KMS-11 (cell line): ENCODE measurements around the gene PTPRK.

Experiments
- H2AFZ ChIP-seq: fragments of 200-600 bp; sonication (generic); 2 replicates; pipeline ENCODE4 v1.6.1; 2016; ENCODE audit warnings: antibody characterized with exemption, mixed run types, low read depth
- H3K27ac ChIP-seq: fragments of 200-600 bp; sonication (generic); 2 replicates; pipeline ENCODE4 v1.6.1; 2016; ENCODE audit warnings: mild to moderate bottlenecking, mixed run types
- H3K27me3 ChIP-seq: fragments of 200-600 bp; sonication (generic); 2 replicates; pipeline ENCODE4 v1.6.1; 2017; ENCODE audit warnings: mild to moderate bottlenecking, low read depth, mixed run types, moderate library complexity; ENCODE audit not compliant: insufficient read depth
- H3K36me3 ChIP-seq: fragments of 200-600 bp; sonication (generic); 2 replicates; pipeline ENCODE4 v1.6.1; 2017; ENCODE audit warnings: mild to moderate bottlenecking, mixed run types; ENCODE audit not compliant: insufficient read depth
- H3K4me1 ChIP-seq: fragments of 200-600 bp; sonication (generic); 2 replicates; pipeline ENCODE4 v1.6.1; 2016; ENCODE audit warnings: mild to moderate bottlenecking, low read depth, mixed run types; ENCODE audit not compliant: poor library complexity, severe bottlenecking
- H3K4me2 ChIP-seq: fragments of 200-600 bp; sonication (generic); 2 replicates; pipeline ENCODE4 v1.7.0; 2016; ENCODE audit warnings: mild to moderate bottlenecking, mixed run types
- H3K4me3 ChIP-seq: fragments of 200-600 bp; sonication (generic); IDR thresholded peaks from 2 replicates; pipeline ENCODE4 v1.6.1; 2017; ENCODE audit warnings: low read depth, low read length, mixed read lengths; ENCODE audit not compliant: insufficient read depth
- H3K79me2 ChIP-seq: fragments of 200-600 bp; sonication (generic); 2 replicates; pipeline ENCODE4 v1.6.1; 2016; ENCODE audit warnings: low read depth, mixed run types; ENCODE audit not compliant: insufficient read depth
- H3K9ac ChIP-seq: fragments of 200-600 bp; sonication (generic); 2 replicates; pipeline ENCODE4 v1.6.1; 2016; ENCODE audit warnings: mild to moderate bottlenecking, mixed run types
- H4K20me1 ChIP-seq: fragments of 200-600 bp; sonication (generic); 2 replicates; pipeline ENCODE4 v1.6.1; 2016; ENCODE audit warnings: mild to moderate bottlenecking, mixed run types; ENCODE audit not compliant: insufficient read depth
- CTCF ChIP-seq: fragments of 200-600 bp; sonication (generic); conservative IDR thresholded peaks from 2 replicates; pipeline ENCODE4 v1.6.1; 2017; ENCODE audit warnings: low read depth, mild to moderate bottlenecking, antibody characterized with exemption, low read length, moderate library complexity, mixed read lengths

PTPRK gene

GRCh38 chr6:128208851-128209580, 311.4 kb downstream of the PTPRK start:
- H3K4me2 ChIP-seq = no peak overlapping the region
- no peak for TF ChIP-seq CTCF
- no peak overlapping the region for H3K27ac ChIP-seq

GRCh38 chr6:128208078-128208477, 312.3 kb downstream of the PTPRK start:
- H3K27me3 ChIP-seq = no peaks in the 10 kb centered on the region
- no peaks in the 10 kb centered on the region for H3K36me3 ChIP-seq
- no peak overlapping the region for H2AFZ ChIP-seq
- H4K20me1 ChIP-seq = no peaks in the 10 kb centered on the region
- H3K27ac ChIP-seq = no peak overlapping the region
- no peak overlapping the region for H3K9ac ChIP-seq
- H3K79me2 ChIP-seq = no peaks in the 10 kb centered on the region
- TF ChIP-seq CTCF = no peak
- H3K4me3 ChIP-seq = no peak overlapping the region
- H3K4me2 ChIP-seq = no peak overlapping the region
- no peaks in the 10 kb centered on the region for H3K4me1 ChIP-seq

More at GRCh38 chr6:128208851-128209580, 311.4 kb downstream of the PTPRK start:
- no peaks in the 10 kb centered on the region for H3K79me2 ChIP-seq
- H3K36me3 ChIP-seq = no peaks in the 10 kb centered on the region
- H3K4me3 ChIP-seq = no peak overlapping the region
- H3K27me3 ChIP-seq = no peaks in the 10 kb centered on the region
- no peaks in the 10 kb centered on the region for H3K4me1 ChIP-seq
- H4K20me1 ChIP-seq = no peaks in the 10 kb centered on the region
- H3K9ac ChIP-seq = no peak overlapping the region
- H2AFZ ChIP-seq = no peak overlapping the region

GRCh38 chr6:128206610-128207426, 313.6 kb downstream of the PTPRK start:
- Histone ChIP-seq H3K27me3 (no peaks in the 10 kb centered on the region), H3K4me2 (no peak overlapping the region), H3K4me1 (no peaks in the 10 kb centered on the region), H3K27ac (no peak overlapping the region), H3K36me3 (no peaks in the 10 kb centered on the region), H3K9ac (no peak overlapping the region), H3K4me3 (no peak overlapping the region), H3K79me2 (no peaks in the 10 kb centered on the region), H4K20me1 (no peaks in the 10 kb centered on the region), H2AFZ (no peak overlapping the region)
- no peak for TF ChIP-seq CTCF

GRCh38 chr6:128204616-128205015, 315.8 kb downstream of the PTPRK start:
- no peak overlapping the region for H3K9ac ChIP-seq
- no peak overlapping the region for H2AFZ ChIP-seq
- H3K27me3 ChIP-seq = no peaks in the 10 kb centered on the region
- no peak overlapping the region for H3K27ac ChIP-seq
- no peaks in the 10 kb centered on the region for H3K79me2 ChIP-seq
- no peaks in the 10 kb centered on the region for H3K4me1 ChIP-seq
- no peak for TF ChIP-seq CTCF
- no peaks in the 10 kb centered on the region for H3K36me3 ChIP-seq
- no peak overlapping the region for H3K4me3 ChIP-seq
- no peaks in the 10 kb centered on the region for H4K20me1 ChIP-seq
- no peak overlapping the region for H3K4me2 ChIP-seq
